H1 (cell line): ENCODE data around the gene PHRF1. TPM values are rescaled to one million over a fixed set of nuclear protein-coding genes. Genes with fewer than 3 reads are reported as not detected.

Experiments used
- TAF7 ChIP-seq: optimal IDR thresholded peaks from 2 replicates; pipeline ENCODE3; 2011; ENCODE audit warnings: low read depth, mild to moderate bottlenecking, inconsistent platforms, low read length, moderate library complexity, borderline replicate concordance
- polyA plus RNA-seq, 7 experiments: library from polyadenylated mRNA; depleted of rRNA in 3 of 7; stranded (reverse) in 5 of 7; unstranded in 2 of 7; fragments of >200 nt in 5 of 7; fragments of 200-250 nt in 2 of 7; gene quantifications; 1 replicate in 5 of 7; 2 replicates in 1 of 7; 4 replicates in 1 of 7; pipeline versions ENCODE4 v1.2.1 to v1.2.3, GENCODE V29; 2011 to 2013; ENCODE audit warnings: missing spikeins in 2 of 7, mixed read lengths in 2 of 7
- total RNA-seq: library from RNA; stranded (reverse); fragmentation: NEBNext Ultra II Directional; extraction: Animal tissue kit (Norgen Biotek cat#: 25700); gene quantifications from 2 replicates; pipeline ENCODE4 v1.2.1, GENCODE V29; 2021
- TF ChIP-seq, protein P1 (sequence below): fragments of 300-600 bp; sonication (generic); IDR thresholded peaks from 2 replicates; pipeline ENCODE4 v1.7.1; 2012; ENCODE audit warnings: low read length, moderate library complexity, mild to moderate bottlenecking, inconsistent platforms; ENCODE audit not compliant: insufficient replicate concordance

Gene PHRF1
- total and polyA plus RNA-seq, 2 of the 8 experiments (the other 6 are each of a cell fraction or from before 2014, with no cell fraction given), result 13.4 to 37.3 TPM

DNA sequence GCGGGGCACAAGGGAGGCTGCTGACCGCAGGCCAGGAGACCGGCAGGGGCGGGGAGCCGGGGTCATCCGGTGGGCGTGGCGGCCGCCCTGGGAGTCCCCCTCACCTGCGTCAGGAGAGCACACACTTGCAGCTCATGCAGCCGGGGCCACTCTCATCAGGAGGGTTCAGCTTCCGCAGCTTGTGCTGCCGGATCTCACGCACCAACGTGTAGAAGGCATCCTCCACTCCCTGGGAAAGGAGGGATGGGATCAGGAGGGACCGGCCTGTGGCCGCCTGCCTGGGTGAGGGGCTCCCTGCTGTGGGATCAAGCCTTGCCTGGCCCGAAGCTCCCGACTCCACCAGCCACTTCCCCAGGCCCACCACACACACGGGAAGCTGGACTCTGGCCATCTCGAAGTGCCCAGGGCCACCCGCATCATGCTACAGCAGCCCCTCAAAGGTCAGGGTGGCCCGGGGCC, 43.7 kb upstream of the PHRF1 start (continued):
- TF ChIP-seq, protein P1, sequence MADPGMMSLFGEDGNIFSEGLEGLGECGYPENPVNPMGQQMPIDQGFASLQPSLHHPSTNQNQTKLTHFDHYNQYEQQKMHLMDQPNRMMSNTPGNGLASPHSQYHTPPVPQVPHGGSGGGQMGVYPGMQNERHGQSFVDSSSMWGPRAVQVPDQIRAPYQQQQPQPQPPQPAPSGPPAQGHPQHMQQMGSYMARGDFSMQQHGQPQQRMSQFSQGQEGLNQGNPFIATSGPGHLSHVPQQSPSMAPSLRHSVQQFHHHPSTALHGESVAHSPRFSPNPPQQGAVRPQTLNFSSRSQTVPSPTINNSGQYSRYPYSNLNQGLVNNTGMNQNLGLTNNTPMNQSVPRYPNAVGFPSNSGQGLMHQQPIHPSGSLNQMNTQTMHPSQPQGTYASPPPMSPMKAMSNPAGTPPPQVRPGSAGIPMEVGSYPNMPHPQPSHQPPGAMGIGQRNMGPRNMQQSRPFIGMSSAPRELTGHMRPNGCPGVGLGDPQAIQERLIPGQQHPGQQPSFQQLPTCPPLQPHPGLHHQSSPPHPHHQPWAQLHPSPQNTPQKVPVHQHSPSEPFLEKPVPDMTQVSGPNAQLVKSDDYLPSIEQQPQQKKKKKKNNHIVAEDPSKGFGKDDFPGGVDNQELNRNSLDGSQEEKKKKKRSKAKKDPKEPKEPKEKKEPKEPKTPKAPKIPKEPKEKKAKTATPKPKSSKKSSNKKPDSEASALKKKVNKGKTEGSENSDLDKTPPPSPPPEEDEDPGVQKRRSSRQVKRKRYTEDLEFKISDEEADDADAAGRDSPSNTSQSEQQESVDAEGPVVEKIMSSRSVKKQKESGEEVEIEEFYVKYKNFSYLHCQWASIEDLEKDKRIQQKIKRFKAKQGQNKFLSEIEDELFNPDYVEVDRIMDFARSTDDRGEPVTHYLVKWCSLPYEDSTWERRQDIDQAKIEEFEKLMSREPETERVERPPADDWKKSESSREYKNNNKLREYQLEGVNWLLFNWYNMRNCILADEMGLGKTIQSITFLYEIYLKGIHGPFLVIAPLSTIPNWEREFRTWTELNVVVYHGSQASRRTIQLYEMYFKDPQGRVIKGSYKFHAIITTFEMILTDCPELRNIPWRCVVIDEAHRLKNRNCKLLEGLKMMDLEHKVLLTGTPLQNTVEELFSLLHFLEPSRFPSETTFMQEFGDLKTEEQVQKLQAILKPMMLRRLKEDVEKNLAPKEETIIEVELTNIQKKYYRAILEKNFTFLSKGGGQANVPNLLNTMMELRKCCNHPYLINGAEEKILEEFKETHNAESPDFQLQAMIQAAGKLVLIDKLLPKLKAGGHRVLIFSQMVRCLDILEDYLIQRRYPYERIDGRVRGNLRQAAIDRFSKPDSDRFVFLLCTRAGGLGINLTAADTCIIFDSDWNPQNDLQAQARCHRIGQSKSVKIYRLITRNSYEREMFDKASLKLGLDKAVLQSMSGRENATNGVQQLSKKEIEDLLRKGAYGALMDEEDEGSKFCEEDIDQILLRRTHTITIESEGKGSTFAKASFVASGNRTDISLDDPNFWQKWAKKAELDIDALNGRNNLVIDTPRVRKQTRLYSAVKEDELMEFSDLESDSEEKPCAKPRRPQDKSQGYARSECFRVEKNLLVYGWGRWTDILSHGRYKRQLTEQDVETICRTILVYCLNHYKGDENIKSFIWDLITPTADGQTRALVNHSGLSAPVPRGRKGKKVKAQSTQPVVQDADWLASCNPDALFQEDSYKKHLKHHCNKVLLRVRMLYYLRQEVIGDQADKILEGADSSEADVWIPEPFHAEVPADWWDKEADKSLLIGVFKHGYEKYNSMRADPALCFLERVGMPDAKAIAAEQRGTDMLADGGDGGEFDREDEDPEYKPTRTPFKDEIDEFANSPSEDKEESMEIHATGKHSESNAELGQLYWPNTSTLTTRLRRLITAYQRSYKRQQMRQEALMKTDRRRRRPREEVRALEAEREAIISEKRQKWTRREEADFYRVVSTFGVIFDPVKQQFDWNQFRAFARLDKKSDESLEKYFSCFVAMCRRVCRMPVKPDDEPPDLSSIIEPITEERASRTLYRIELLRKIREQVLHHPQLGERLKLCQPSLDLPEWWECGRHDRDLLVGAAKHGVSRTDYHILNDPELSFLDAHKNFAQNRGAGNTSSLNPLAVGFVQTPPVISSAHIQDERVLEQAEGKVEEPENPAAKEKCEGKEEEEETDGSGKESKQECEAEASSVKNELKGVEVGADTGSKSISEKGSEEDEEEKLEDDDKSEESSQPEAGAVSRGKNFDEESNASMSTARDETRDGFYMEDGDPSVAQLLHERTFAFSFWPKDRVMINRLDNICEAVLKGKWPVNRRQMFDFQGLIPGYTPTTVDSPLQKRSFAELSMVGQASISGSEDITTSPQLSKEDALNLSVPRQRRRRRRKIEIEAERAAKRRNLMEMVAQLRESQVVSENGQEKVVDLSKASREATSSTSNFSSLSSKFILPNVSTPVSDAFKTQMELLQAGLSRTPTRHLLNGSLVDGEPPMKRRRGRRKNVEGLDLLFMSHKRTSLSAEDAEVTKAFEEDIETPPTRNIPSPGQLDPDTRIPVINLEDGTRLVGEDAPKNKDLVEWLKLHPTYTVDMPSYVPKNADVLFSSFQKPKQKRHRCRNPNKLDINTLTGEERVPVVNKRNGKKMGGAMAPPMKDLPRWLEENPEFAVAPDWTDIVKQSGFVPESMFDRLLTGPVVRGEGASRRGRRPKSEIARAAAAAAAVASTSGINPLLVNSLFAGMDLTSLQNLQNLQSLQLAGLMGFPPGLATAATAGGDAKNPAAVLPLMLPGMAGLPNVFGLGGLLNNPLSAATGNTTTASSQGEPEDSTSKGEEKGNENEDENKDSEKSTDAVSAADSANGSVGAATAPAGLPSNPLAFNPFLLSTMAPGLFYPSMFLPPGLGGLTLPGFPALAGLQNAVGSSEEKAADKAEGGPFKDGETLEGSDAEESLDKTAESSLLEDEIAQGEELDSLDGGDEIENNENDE, result no peak
- no peak for TF ChIP-seq TAF7
